Stimulated activated CD4-positive, alpha-beta T cell treated with anti-CD3 and anti-CD28 coated beads, Interleukin-12 subunit alpha, Interleukin-12 subunit beta, amount 100 ng/mL, for 48 hours (primary cell): ENCODE measurements around the gene CACNA1E.
"Not testable (repeated sequence)": the region's sequence is repeated elsewhere in the genome, so short reads cannot be mapped to it uniquely, and the experiment has no call there.

Experiments used
- DNase-seq, 3 donors: peaks; one replicate each; pipeline ENCODE4 v3.0.0-alpha.2; 2020; ENCODE audit warnings: low read depth in 2 of 3, low spot score in 1 of 3

Gene CACNA1E

DNA sequence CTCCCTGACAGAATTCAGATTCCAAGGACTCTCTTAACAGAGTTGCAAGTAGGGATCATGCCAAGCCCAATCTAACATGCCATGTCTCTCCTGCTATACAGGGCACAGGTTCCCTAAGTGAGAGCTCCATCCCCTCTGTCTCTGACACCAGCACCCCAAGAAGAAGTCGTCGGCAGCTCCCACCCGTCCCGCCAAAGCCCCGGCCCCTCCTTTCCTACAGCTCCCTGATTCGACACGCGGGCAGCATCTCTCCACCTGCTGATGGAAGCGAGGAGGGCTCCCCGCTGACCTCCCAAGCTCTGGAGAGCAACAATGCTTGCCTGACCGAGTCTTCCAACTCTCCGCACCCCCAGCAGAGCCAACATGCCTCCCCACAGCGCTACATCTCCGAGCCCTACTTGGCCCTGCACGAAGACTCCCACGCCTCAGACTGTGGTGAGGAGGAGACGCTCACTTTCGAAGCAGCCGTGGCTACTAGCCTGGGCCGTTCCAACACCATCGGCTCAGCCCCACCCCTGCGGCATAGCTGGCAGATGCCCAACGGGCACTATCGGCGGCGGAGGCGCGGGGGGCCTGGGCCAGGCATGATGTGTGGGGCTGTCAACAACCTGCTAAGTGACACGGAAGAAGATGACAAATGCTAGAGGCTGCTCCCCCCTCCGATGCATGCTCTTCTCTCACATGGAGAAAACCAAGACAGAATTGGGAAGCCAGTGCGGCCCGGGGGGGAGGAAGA is 315.0 kb downstream of the CACNA1E start:
- no peak for DNase-seq

DNA sequence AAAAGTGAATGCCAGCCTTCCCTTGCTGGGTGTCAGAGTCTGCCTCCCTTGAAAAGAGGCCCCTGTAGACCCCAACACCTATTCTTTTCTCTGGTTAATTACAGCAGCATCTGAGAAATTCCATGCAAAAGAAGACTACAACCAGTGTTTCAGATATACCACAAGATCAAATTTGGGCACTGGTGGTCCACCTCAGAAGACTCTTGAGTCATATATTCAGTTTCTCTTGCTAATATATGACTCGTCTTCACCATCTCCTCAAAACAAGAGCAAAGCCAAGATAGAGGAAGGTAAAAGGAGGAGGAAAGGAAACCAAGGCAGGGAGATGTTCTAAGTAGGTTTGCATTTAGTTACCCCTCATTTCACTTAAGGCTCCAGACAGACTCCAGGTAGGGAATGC is 318.3 kb downstream of the CACNA1E start:
- DNase-seq = no peak

DNA sequence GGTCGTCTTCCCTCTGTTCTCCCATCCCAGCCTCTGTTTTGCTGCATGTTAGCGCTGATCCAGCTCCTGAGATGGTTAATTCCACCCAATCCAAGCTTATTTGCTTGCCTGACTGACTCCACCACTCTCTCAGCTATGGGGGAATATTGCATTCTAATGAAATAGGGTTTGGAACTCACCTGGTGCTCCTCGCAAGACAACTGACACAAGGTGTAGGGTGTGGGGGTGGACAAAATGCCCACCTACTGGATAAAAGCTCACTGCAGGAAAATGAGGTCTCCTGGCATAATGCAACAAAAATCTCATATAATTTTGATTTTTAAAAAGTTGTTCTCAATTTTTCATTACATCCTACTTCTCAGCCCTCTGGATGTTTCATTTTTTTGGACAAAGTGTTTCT is 319.1 kb downstream of the CACNA1E start:
- DNase-seq = no peak

DNA sequence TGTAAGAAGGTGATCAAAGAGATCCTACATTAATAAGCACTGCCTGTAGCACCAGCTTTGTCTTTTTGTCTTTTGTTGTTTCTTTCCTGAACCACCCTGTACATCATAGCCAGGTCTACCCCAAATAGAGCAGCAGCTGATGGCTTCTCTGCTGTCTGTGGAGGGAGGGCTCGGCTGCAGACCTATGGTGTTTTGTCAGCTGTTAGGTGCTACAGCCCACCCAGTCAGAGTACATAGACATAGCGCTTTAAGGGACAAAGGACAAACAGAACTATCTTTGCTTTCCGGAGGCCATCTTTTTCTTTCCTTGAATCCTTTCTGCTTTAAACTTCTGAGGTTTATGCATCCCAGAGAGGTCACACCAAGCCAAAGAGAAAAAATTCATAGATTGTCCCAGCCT is 320.1 kb downstream of the CACNA1E start:
- DNase-seq = no peak

DNA sequence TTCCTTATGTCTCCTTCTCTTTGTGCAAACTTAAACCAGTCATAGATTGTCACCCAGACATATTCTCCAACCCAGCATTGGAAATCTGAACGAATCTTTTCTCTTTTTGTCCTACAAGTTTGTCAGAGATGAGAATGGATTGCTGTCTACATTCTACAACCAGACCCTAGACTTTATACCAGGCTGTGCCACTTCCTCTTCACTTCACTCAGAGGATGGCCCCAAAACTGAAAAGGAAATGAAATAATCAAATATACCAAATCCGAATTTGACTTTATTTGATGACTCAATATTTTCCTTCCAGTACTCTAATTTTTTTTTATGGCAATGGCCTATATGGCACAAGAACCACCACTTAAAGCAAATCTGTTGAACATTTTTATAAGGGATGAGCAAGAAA is 321.7 kb downstream of the CACNA1E start:
- DNase-seq = no peak

DNA sequence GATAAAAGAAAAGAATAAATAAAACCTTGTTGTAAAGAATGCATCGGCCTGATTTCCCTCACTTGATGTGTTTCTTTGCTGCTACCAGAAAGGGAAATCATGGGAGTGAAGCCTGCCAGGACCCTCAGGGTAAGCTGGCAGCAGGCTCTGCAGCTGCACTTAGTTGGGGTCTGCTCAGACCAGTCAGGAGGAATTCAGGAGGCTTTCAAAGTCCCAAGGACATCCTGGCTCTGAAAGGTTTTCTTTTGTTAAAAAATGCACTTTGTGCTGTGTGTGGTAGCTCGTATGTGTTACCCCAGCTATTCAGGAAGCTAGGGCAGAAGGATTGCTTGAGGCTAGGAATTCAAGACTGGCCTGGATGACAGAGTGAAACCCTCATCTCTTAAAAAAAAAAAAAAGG is 323.4 kb downstream of the CACNA1E start:
- no peak for DNase-seq

DNA sequence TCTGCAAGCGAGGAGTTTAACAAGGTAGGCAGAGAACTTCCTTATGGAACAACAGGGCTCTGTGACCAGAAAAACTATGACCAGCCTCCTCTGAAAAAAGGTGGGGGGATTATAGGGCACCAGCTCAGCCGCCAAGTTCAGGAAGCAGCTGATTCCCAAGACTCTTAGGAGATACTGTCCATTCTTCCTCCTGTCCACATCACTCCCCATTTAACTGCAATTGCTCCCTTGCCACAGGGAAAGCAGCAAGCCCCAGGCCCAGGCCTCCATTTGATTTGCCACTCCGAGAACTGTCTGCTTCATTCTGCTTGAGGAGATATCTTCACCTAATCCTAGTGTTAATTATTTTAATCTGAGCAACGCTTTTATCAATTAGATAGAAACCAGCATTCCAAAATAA is 323.9 kb downstream of the CACNA1E start:
- no peak for DNase-seq

DNA sequence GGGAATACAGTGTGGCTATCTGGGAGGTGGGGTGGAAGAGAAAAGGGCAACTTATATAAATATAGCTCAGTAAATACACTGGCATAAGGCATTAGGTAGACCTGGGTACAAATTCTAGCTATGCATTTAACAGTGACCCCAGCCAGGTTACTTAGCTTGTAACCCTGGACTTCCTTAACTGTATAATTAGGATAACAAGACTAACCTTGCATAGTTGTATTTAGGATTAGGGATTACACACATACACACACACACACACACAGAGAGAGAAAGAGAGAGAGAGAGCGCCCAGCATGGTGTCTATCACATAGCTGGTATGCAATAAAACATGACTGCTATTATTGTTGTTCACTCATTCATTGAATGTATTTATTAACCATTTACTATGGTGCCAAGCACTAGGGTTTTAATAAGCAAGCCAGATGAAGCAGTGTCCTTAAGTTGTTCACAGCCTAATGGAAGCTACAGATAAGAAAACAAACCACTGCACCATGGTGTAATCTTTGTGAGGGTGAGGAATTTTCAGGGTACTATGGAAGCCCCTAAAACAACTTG is 326.8 kb downstream of the CACNA1E start:
- DNase-seq = no peak

DNA sequence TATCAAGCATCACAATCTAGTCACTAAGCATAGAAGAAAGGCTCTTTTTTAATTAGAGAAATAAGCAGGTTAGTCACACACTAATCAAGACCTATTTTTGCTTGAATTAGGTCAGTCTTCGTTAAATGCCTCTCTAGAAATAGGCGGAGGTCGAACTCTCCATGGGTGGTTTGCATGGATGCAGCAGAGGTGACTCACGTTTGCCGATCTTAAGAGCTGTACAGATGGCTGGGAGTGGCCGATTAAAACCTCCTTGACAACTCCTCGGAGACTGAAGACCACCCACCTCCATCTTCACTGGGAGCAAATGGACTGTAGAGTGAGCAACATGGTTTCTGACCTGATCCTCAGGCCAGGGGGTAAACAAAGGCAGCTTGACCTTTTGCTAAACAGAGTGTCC is 328.9 kb downstream of the CACNA1E start:
- DNase-seq = no peak

DNA sequence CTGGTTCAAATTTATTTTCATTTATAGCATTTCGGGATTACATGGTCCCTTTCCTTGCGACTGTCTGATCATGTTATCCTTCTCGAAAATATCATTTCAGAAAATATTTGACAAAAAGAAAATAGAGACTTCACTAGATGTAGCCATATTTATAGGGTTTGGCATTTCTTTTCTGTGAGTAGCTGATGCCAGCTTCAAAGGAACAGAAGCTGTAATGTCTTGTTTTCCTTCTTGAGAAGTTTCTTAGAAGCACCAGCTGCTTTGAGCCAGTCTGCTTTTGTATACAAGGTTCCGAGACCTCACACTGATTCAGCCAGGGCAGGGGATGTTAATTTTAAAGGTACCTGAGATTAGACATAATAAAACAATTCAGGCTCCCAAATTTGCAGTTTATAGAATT is 329.9 kb downstream of the CACNA1E start:
- DNase-seq = no peak

DNA sequence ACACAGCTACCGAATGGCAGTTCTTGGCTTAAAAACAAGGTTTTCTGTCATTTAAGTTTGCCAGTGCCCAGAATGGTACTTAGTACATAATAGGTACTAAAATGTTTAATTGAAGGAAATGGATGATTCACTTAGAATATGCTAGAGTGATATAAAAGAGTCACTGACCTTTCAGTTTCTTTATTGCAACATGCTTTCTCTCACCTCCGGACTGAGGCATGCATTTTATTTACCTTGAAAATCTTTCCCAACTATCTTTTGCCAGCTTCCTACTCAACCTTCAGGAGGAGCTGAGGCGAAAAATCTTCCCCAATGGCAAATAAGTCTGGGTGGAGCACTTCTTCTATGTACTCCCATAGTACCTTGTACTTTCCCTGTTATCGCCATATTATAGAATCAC is 333.3 kb downstream of the CACNA1E start:
- DNase-seq = no peak

DNA sequence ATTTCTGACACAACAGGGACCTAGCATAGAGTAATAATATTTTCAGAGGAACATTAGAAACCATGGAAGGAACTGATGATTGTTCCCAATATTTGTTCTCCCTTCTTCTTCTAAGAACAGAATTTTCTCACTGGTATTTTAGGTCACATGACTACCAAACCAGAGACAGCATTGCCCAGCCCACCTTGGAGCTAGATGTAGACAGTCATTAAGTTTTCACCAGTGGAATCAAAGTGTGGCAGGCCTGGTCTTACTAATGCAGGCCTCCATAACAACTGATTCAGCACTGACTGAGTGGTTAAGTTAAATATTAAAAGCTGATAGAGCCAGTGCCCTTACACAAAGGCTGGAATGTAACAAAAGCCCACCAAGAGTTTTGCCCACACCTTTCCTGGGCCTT is 333.8 kb downstream of the CACNA1E start:
- no peak for DNase-seq

DNA sequence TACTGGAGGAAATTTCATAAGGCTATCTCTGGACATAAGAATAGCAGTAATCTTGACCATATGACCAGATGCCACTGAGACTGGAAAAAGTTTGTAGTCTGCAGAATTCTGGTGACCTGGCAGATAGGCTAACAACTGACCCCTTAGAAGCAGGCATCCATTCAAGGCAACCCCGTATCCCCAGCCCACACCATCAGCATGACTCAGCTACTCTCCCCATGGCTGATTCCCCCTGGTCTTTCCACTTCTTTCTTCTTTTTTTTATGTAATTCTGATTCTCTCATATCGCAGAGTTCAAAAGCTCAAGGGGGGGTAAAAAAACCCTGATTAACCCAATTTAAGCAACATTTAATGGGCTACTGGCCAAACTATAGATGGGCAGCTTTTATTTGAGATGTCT is 335.1 kb downstream of the CACNA1E start:
- no peak for DNase-seq

DNA sequence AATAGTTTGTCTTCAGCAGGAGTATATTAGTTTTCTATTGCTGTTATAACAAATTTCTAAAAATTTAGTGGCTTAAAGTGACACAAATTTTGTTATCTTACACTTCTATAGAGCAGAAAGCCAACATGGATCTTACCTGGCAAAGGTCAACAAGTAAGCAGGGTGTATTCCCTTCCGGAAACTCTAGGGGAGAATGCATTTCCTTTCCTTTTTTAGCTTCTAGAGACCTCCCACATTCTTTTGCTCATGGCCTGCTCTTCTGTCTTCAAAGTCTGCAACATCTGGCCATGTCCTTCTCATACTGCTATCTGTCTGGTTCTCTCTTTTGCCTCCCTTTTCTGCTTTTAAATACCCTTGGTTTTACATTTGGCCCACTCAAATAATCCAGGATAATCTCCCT is 335.6 kb downstream of the CACNA1E start:
- DNase-seq = no peak

DNA sequence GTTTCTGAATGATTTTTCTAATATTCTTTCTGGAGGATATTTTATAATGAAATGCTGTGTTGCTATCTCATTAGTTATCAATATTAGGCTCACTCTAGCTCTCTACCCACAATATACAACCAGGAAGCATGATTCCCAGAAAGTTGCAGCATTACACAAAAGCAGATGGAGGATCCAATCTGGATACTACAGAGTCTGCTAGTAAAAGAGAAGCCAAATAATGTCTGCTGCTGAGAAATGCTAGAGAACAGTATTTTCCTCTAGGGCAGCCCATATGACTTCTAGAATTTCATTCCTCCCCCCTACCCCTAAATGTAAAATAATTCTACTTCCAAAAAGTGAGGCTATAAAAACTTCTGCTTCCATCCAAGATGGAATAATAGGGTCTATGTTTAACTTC is 338.4 kb downstream of the CACNA1E start:
- DNase-seq = no peak

DNA sequence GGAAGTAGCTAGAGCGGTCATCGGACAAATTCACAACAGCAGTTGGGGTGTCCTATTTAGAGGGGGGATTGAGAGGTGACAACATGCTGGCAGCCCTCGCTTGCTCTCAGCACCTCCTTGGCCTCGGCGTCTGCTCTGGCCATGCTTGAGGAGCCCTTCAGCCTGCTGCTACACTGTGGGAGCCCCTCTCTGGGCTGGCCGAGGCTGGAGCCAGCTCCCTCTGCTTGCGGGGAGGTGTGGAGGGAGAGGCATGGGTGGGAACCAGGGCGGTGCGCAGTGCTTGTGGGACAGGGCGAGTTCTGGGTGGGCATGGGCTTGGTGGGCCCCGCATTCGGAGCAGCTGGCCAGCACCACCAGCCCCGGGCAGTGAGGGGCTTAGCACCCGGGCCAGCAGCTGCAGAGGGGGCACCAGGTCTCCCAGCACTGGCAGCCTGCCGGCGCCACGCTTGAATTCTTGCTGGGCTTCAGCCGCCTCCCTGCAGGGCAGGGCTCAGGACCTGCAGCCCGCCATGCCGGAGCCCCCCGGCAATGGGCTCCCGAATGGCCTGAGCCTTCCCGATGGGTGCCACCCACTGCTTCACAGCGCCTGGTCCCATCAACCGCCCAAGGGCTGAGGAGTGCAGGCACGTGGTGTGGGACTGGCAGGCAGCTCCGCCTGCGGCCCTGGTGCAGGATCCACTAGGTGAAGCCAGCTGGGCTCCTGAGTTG is 349.0 kb downstream of the CACNA1E start:
- not testable (repeated sequence) for DNase-seq

DNA sequence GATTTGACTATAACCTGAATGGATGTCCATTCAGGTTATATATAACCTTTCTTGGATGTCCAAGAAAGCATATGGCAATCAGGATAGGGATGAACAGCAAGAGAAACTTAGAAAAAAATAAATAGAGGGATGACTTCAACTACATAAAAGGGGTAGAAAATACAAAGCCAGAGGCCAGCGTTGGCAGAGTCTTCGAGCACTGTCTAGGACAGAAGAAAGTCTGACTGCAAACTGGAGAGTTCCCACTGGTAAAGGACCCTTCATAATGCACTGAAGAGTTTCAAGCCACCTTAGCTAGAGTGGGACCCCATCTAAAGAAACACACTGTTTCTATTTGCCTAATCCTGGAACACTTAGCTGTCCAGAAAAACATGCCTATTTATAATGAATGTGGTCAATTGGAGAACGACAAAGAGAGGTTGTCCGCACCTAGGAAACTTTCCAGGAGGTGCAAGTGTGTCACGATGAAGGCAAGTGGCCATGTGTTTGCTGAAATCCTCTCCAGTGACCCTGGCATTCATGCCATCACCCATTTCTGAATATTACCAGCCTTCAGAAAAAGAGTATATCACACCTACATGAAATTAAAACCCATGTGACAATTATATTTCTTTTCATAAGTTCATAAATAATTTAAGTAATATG is 362.8 kb downstream of the CACNA1E start:
- DNase-seq = no peak

DNA sequence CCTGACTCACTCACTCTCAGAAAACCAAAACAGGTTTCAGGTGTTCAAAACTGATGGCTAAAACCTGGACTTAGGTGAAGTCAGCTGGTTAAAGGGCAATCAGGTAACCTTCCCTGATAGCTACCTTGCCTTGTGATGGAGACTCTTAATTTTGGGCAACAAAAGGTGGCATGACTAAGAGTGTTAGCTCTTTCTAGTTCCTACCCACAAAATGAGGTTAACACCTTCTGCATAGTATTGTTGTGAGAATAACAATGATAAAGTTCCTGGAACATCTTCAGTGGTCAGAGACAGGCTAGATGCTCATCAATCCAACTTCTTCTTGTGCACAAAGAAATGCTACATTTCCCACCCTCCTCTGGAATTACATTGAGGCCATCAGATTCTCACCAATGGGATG is 363.4 kb downstream of the CACNA1E start:
- DNase-seq = no peak

DNA sequence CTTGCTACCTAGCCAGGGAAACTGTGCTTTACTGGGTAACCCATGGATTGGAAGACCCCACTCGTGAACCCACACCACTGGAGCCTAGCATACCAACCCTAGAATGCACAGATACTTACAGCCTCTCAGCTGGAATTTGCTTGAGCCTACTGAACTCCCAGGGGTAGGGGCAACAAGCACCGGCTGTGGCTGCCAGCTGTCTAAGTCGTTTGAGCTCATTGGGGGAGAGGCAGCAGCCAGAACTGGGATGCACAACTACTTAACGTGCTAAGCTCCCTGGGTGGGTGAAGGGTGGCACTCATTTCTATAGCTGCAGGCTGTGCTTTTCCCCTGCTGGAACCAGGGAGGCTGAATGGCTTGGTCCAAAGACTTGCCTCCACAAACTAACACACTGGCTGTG is 365.8 kb downstream of the CACNA1E start:
- no peak for DNase-seq

DNA sequence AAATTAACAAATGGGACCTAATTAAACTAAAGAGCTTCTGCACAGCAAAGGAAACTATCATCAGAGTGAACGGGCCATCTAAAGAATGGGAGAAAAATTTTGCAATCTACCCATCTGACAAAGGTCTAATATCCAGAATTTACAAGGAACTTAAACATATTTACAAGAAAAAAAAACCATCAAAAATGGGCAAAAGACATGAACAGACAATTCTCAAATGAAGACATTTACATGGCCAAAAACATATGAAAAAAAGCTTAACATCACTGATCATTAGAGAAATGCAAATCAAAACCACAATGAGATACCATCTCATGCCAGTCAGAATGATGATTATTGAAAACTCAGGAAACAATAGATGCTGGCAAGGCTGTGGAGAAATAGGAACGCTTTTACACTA is 370.9 kb downstream of the CACNA1E start:
- DNase-seq = not testable (repeated sequence)

DNA sequence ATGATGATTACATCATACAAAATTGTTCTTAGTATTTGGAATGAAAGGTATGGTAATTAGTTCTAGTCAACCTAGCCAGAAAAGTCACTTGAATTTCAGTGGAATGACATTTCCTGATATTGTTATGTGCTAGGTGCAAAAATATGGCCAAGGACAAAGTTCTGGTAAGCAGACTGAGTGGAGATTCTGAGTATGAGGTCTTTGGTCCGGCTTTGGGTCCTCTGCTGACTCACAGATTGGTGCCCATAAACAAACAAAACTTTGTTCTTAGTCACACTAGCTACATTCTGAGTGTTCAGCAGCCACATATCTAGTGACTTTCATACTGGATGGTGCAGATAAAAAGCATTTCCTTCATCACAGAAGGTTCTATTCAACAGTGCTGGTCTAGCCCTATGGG is 372.1 kb downstream of the CACNA1E start:
- no peak for DNase-seq
